8988T (cell line): ENCODE data around the gene CLIC3.

ENCODE experiments used
- DNase-seq: peaks from one replicate; pipeline ENCODE4 v3.0.0; 2011

The CLIC3 gene

GRCh38 chr9:136949817-136950655 is 46.3 kb downstream of the CLIC3 start:
- peak; percentile 100 for DNase-seq

GRCh38 chr9:136949239-136949816 is 47.0 kb downstream of the CLIC3 start:
- DNase-seq, result no peak

- peak; percentile 82 for DNase-seq
These were observed 48.3 kb downstream of the CLIC3 start for GRCh38 chr9:136947955-136948510.

GRCh38 chr9:136947028-136947891 is 49.1 kb downstream of the CLIC3 start:
- DNase-seq, result no peak

DNA sequence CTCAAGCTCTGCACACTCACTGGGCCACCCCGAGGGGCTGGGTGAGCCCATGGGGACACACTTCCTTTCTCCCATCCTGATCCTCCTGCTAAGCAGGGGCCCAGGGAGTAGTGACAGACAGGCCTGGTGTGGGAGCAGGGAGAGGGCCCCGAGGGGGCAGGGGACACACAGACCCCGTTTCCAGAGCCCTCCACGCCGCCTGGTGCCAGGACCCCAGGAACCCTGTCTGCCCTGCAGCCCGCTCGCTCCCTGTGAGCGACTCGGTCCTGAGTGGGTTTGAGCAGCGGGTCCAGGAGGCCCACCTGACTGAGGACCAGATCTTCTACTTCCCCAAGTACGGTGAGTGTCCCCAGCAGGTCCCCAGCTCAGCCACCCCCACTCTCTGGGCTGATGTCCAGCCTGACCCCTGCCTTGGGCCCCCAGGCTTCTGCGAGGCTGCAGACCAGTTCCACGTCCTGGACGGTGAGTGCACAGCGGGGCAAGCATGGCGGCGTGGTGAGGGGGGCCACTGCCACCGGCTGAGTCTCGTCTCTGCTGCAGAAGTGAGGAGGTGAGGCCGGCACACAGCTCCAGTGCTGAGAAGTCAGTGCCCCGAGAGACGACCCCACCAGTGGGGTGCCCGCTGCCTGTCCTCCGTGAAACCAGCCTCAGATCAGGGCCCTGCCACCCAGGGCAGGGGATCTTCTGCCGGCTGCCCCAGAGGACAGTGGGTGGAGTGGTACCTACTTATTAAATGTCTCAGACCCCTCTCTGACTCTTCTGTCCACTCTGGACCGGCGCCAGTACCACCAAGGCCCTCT is 49.9 kb downstream of the CLIC3 start:
- DNase-seq, result no peak

GRCh38 chr9:136945333-136946227 is 50.8 kb downstream of the CLIC3 start:
- DNase-seq, result no peak
